Endothelial cell (in vitro differentiated cells): ENCODE results near the gene CAPN15. TPM values are rescaled to one million over a fixed set of nuclear protein-coding genes. Genes with fewer than 3 reads are reported as not detected.

Experiments
- DNase-seq: peaks from one replicate; pipeline ENCODE4 v3.0.0; 2021; ENCODE audit warnings: low spot score
- H3K27ac Mint-ChIP-seq: one replicate; pipeline ENCODE4 v1.8.0; 2021; ENCODE audit warnings: mixed read lengths, inconsistent platforms; ENCODE audit not compliant: unreplicated experiment
- H3K27me3 Mint-ChIP-seq: one replicate; pipeline ENCODE4 v1.8.0; 2021; ENCODE audit warnings: mild to moderate bottlenecking, moderate library complexity, mixed read lengths, inconsistent platforms; ENCODE audit not compliant: unreplicated experiment
- H3K36me3 Mint-ChIP-seq: one replicate; pipeline ENCODE4 v1.8.0; 2021; ENCODE audit warnings: mild to moderate bottlenecking, low read depth, mixed read lengths, inconsistent platforms; ENCODE audit not compliant: unreplicated experiment
- H3K4me1 Mint-ChIP-seq: one replicate; pipeline ENCODE4 v1.8.0; 2021; ENCODE audit warnings: mild to moderate bottlenecking, mixed read lengths, inconsistent platforms; ENCODE audit not compliant: unreplicated experiment
- H3K4me3 Mint-ChIP-seq: one replicate; pipeline ENCODE4 v1.8.0; 2021; ENCODE audit warnings: mild to moderate bottlenecking, mixed read lengths, inconsistent platforms; ENCODE audit not compliant: unreplicated experiment
- H3K9me3 Mint-ChIP-seq: one replicate; pipeline ENCODE4 v1.8.0; 2021; ENCODE audit warnings: mixed read lengths, inconsistent platforms; ENCODE audit not compliant: unreplicated experiment
- total RNA-seq: library from RNA; stranded (reverse); fragmentation: NEBNext Ultra II Directional; extraction: Animal tissue kit (Norgen Biotek cat#: 25700); gene quantifications from one replicate; pipeline ENCODE4 v1.2.1, GENCODE V29; 2021; ENCODE audit not compliant: unreplicated experiment
- TF ChIP-seq, protein P1 (sequence below): fragments of 200-600 bp; sonication (generic); IDR thresholded peaks from one replicate; pipeline ENCODE4 v1.5.0; 2021; ENCODE audit warnings: antibody characterized with exemption; ENCODE audit not compliant: unreplicated experiment

Gene CAPN15
- total RNA-seq, 1 donor from 2014 or later: 49.0 TPM

- Mint-ChIP-seq H3K4me1 (peaks cover 2% of the 10 kb centered on the region), H3K36me3 (no peaks in the 10 kb centered on the region), H3K9me3 (no peaks in the 10 kb centered on the region)
Measured at GRCh38 chr16:554297-554621, 26.7 kb downstream of the CAPN15 start.

DNA sequence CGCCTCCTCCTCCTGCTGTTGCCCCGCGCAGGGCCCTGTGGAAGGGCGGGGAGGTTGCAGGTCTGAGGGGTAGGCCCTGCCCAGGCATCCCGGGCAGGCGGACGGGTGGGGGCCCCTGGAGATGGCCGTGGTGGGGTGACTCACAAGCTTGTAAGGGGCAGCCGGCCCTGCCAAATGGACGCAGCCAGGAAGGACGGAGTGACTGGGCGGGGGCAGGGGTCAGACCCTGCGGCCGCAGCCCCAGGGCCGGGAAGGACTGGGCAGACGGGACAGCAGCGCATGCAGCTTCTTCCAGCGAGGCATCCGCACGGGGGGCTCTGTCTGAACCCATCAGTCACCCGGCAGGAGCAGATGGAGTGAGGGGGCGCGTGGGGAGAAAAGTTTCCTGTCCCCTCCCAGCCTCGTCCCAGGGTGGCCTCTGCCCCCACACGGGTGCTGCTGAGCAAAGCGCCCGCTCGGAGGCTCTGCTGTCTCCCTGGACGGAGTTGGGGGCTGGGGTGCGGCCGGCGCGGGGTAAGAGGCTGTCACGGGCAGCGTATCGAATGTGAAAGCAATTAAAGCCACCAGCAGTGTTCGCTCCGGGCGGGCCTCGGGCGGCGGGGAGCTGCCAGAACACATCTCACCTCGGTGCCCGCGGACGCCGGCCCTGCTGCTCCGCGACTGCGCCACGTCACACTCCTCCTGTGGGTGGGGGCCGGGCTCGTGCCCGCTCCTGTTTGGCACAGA lies 27.3 kb downstream of the CAPN15 start:
- peaks cover 2% of the 10 kb centered on the region for H3K4me1 Mint-ChIP-seq
- peaks cover 4% of the 10 kb centered on the region for H3K27me3 Mint-ChIP-seq
- no peak overlapping the region for H3K27ac Mint-ChIP-seq
- no peaks in the 10 kb centered on the region for H3K9me3 Mint-ChIP-seq
- no peak overlapping the region for H3K4me3 Mint-ChIP-seq
- no peak for DNase-seq
- H3K36me3 Mint-ChIP-seq: no peaks in the 10 kb centered on the region
- TF ChIP-seq, protein P1, sequence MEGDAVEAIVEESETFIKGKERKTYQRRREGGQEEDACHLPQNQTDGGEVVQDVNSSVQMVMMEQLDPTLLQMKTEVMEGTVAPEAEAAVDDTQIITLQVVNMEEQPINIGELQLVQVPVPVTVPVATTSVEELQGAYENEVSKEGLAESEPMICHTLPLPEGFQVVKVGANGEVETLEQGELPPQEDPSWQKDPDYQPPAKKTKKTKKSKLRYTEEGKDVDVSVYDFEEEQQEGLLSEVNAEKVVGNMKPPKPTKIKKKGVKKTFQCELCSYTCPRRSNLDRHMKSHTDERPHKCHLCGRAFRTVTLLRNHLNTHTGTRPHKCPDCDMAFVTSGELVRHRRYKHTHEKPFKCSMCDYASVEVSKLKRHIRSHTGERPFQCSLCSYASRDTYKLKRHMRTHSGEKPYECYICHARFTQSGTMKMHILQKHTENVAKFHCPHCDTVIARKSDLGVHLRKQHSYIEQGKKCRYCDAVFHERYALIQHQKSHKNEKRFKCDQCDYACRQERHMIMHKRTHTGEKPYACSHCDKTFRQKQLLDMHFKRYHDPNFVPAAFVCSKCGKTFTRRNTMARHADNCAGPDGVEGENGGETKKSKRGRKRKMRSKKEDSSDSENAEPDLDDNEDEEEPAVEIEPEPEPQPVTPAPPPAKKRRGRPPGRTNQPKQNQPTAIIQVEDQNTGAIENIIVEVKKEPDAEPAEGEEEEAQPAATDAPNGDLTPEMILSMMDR: no peak

More at GRCh38 chr16:554297-554621, 26.7 kb downstream of the CAPN15 start:
- TF ChIP-seq, protein P1: no peak
- DNase-seq: no peak
- Mint-ChIP-seq H3K27me3 (peaks cover 4% of the 10 kb centered on the region), H3K27ac (no peak overlapping the region), H3K4me3 (no peak overlapping the region)

DNA sequence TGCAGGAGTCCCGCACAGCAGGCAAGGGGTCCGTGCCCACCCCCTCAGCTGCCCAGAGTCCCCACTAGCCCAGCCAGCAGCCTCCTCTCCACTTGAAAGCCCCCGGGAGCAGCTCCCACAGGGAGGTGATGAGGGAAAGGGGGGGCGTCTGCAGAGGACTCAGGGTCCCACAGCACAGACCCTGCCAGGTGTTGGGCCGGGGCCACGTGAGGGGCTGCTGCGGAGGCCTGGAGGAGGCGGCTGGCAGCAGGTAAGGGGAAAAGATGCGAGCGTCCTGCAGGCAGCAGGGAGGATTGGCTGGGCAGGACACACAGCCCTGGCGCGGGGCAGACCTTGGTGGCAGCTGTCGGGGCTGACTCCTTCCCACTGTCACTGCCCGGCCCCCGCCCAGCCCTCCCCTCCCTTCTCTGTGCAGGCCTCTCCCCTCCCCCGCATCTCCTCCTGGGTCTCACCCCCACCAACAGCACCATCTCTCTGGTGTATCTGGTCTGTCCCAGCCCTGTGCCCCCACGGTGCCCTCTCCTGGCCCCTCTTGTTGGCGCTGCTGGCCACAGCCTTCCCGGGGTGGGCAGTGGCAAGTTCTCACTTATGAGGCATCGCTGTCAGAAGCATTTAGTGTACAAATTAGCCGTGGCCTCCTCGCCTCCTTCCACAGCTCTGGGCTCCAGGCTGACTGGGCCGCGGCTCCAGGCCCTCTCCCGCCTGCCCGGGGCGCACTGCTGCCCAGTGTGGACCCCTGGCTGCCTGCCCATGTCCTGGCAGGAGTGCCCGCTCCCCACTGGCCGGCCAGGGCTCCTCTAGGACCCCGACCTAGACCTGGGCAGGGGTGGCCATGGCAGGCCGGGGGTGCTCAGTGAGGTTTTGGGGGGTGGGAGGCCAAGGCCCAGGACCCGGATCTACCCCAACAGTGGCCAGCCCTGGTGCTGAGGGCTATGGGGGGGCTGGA lies 28.3 kb downstream of the CAPN15 start:
- H3K4me3 Mint-ChIP-seq: no peak overlapping the region
- H3K27me3 Mint-ChIP-seq: peaks cover 4% of the 10 kb centered on the region
- peaks cover 2% of the 10 kb centered on the region for H3K4me1 Mint-ChIP-seq
- H3K27ac Mint-ChIP-seq: no peak overlapping the region
- H3K36me3 Mint-ChIP-seq: no peaks in the 10 kb centered on the region
- TF ChIP-seq, protein P1: no peak
- DNase-seq: no peak
- no peaks in the 10 kb centered on the region for H3K9me3 Mint-ChIP-seq

DNA sequence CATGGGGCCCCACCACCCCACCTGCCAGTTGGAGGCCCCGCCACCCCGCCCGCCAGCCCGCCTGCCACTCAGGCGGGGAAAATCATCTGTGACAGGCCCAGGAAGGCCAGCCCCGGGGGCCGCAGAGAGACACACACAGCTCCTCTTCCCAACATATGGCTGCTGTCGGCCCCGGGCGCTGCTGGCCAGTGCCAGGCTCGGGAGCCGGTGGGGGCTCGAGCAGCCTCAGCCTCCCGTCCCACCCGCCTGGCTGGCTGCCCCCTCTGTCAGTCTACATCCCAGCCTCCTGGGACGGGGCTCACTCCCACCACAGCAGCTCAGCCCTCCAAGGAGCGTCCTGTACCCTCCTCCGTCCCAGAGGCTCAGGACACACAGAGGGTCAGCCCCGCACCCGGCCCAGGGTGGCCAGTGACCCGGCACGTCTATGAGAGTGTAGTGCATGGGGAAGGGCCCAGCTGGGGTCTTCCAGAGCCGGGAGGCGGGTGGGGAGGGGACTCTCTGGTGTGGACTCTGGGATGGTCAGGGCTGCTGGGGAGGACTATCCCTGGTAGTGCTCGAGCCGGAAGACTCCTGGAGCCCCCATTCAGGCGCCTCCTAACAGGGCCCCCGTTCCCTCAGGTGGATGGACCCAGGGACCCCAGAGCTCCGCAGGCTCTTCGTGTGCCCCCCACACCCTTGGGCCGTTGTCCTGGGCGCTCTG lies 29.1 kb downstream of the CAPN15 start:
- no peak overlapping the region for H3K27ac Mint-ChIP-seq
- DNase-seq: no peak
- no peaks in the 10 kb centered on the region for H3K9me3 Mint-ChIP-seq
- TF ChIP-seq, protein P1: no peak
- H3K4me3 Mint-ChIP-seq: no peak overlapping the region
- peaks cover 2% of the 10 kb centered on the region for H3K27me3 Mint-ChIP-seq
- H3K36me3 Mint-ChIP-seq: no peaks in the 10 kb centered on the region
- H3K4me1 Mint-ChIP-seq: peaks cover 2% of the 10 kb centered on the region
